NCI-H187 (cell line): ENCODE results near the gene FGGY.
A peak's percentile ranks its signal among the peaks of the same experiment; 100 is the strongest.
"Not testable (repeated sequence)": the region's sequence is repeated elsewhere in the genome, so short reads cannot be mapped to it uniquely, and the experiment has no call there.

Experiments used
- DNase-seq, 2 experiments: peaks; one replicate each; lab custom pipeline; 2025; lab: John Stamatoyannopoulos, UW

The FGGY gene

GRCh38 chr1:59484096-59484495 is 187.2 kb downstream of the FGGY start:
- DNase-seq: no peak

GRCh38 chr1:59485171-59485570 is 188.3 kb downstream of the FGGY start:
- no peak for DNase-seq

- no peak for DNase-seq
Observed at GRCh38 chr1:59485949-59486348, 189.1 kb downstream of the FGGY start.

GRCh38 chr1:59486615-59487014 is 189.7 kb downstream of the FGGY start:
- no peak for DNase-seq

GRCh38 chr1:59487335-59488031 is 190.6 kb downstream of the FGGY start:
- no peak for DNase-seq

GRCh38 chr1:59492500-59492899 is 195.6 kb downstream of the FGGY start:
- DNase-seq: no peak

- no peak for DNase-seq
Observed at GRCh38 chr1:59494145-59494833, 197.4 kb downstream of the FGGY start.

- not testable (repeated sequence) for DNase-seq
Observed at GRCh38 chr1:59496156-59496555, 199.3 kb downstream of the FGGY start.

- no peak for DNase-seq
Observed at GRCh38 chr1:59497616-59498015, 200.7 kb downstream of the FGGY start.

GRCh38 chr1:59498640-59499039 is 201.7 kb downstream of the FGGY start:
- no peak for DNase-seq

- DNase-seq: no peak
Observed at GRCh38 chr1:59499273-59499942, 202.5 kb downstream of the FGGY start.

- DNase-seq: no peak
Observed at GRCh38 chr1:59499943-59500569, 203.2 kb downstream of the FGGY start.

- no peak for DNase-seq
Observed at GRCh38 chr1:59500950-59501742, 204.3 kb downstream of the FGGY start.

- no peak for DNase-seq
Observed at GRCh38 chr1:59502009-59502691, 205.3 kb downstream of the FGGY start.

GRCh38 chr1:59504276-59504675 is 207.4 kb downstream of the FGGY start:
- no peak for DNase-seq

GRCh38 chr1:59505596-59506028 is 208.7 kb downstream of the FGGY start:
- peak; percentile 74 to 85 for DNase-seq

GRCh38 chr1:59506952-59507351 is 210.1 kb downstream of the FGGY start:
- DNase-seq: no peak

- no peak for DNase-seq
Observed at GRCh38 chr1:59509341-59509875, 212.5 kb downstream of the FGGY start.

- no peak for DNase-seq
Observed at GRCh38 chr1:59510249-59510648, 213.4 kb downstream of the FGGY start.

- DNase-seq: no peak
Observed at GRCh38 chr1:59511476-59512465, 214.9 kb downstream of the FGGY start.
